Caco-2 (cell line): ENCODE data around the gene CTR9. TPM values are rescaled to one million over a fixed set of nuclear protein-coding genes. Genes with fewer than 3 reads are reported as not detected.

Experiments
- BruUV-seq: library from RNA; stranded (reverse); fragments of 400-500 nt; replicated peaks from 2 replicates; lab custom pipeline; 2021; lab: Mats Ljungman, UMichigan
- CTCF ChIA-PET: fragments of 300-600 bp; sonication (Branson Sonifier 250); formaldehyde crosslinking; loops from one replicate; lab custom pipeline; 2022; ENCODE audit warnings: antibody characterized with exemption; lab: Charles Lee
- POLR2A ChIA-PET: fragments of 300-600 bp; sonication (Branson Sonifier 250); formaldehyde crosslinking; loops from one replicate; lab custom pipeline; 2022; ENCODE audit warnings: antibody characterized with exemption; lab: Charles Lee
- DNase-seq, 2 experiments: peaks; one replicate each; pipeline versions ENCODE4 v3.0.0 to v3.0.0-alpha.2; 2020 to 2022
- H3K27me3 ChIP-seq: replicated peaks from 2 replicates; pipeline ENCODE4 v1.6.0; 2011; ENCODE audit warnings: low read length; ENCODE audit not compliant: control insufficient read depth, insufficient read depth
- H3K36me3 ChIP-seq: 2 replicates; pipeline ENCODE4 v1.5.1; 2011; ENCODE audit warnings: low read length; ENCODE audit not compliant: control insufficient read depth, insufficient read depth
- H3K4me1 ChIP-seq: fragments of 250-450 bp; sonication (Bioruptor Pico); 2 replicates; pipeline ENCODE4 v1.5.1; 2020; ENCODE audit warnings: mild to moderate bottlenecking
- H3K4me3 ChIP-seq: 2 replicates; pipeline ENCODE4 v1.5.1; 2011; ENCODE audit warnings: low read depth, mild to moderate bottlenecking, control low read depth, low read length
- H3K9me3 ChIP-seq: fragments of 250-450 bp; sonication (Bioruptor Pico); 2 replicates; pipeline ENCODE4 v1.5.1; 2020; ENCODE audit warnings: mild to moderate bottlenecking, moderate library complexity
- H3K27ac Mint-ChIP-seq: one replicate; pipeline ENCODE4 v1.8.0; 2022; ENCODE audit warnings: mixed read lengths; ENCODE audit not compliant: unreplicated experiment
- H3K27me3 Mint-ChIP-seq: one replicate; pipeline ENCODE4 v1.8.0; 2022; ENCODE audit warnings: mixed read lengths; ENCODE audit not compliant: insufficient read depth, unreplicated experiment
- H3K36me3 Mint-ChIP-seq: one replicate; pipeline ENCODE4 v1.8.0; 2022; ENCODE audit warnings: mild to moderate bottlenecking, mixed read lengths; ENCODE audit not compliant: insufficient read depth, unreplicated experiment
- H3K4me1 Mint-ChIP-seq: one replicate; pipeline ENCODE4 v1.8.0; 2022; ENCODE audit warnings: low read depth, mixed read lengths; ENCODE audit not compliant: unreplicated experiment
- H3K4me3 Mint-ChIP-seq: one replicate; pipeline ENCODE4 v1.8.0; 2022; ENCODE audit warnings: mild to moderate bottlenecking, moderate library complexity, mixed read lengths; ENCODE audit not compliant: unreplicated experiment
- H3K9me3 Mint-ChIP-seq: one replicate; pipeline ENCODE4 v1.8.0; 2022; ENCODE audit warnings: mixed read lengths; ENCODE audit not compliant: unreplicated experiment
- intact Hi-C: fragments of 100-400 bp; cut with micrococcal nuclease; formaldehyde crosslinking; loops from one replicate; pipeline ENCODE4 v1.10.0; 2022; ENCODE audit not compliant: unreplicated experiment
- total RNA-seq: library from RNA; stranded (reverse); gene quantifications from 2 replicates; pipeline ENCODE4 v1.2.3, GENCODE V29; 2022
- TF ChIP-seq, protein P1 (sequence below), 2 experiments: fragments of 200-600 bp in 1 of 2; IDR thresholded peaks; 1 replicate in 1 of 2; 2 replicates in 1 of 2; pipeline versions ENCODE4 v1.5.1 to v1.8.0; 2011 to 2022; ENCODE audit warnings: antibody characterized with exemption in 1 of 2, control low read depth in 1 of 2, inconsistent platforms in 1 of 2, low read depth in 1 of 2, low read length in 1 of 2, mild to moderate bottlenecking in 1 of 2, moderate library complexity in 1 of 2; ENCODE audit not compliant: insufficient read depth in 1 of 2, severe bottlenecking in 1 of 2, unreplicated experiment in 1 of 2

Gene CTR9
- total RNA-seq, 1 experiment from 2014 or later, result 54.0 TPM

DNA sequence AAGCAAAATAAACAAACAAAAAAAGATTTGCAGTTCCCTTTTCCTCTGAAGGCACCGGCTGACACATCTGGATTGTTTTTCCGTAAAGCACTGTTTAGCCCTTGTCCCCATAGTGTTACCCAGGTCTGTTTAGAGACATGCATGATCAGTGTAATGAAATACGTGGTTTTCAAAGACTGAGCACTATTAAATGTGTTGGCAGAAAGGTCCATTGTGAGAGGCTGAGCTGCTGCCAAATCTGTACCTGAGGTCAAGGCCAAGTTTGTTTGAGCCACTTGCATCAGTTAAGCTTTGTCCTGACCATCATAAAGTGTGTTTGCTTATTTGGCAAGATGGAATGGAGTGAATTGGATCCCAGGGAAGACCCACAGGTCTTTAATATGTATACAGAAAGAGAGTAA is 26.3 kb downstream of the CTR9 start:
- intact Hi-C loops, result no loop called here
- Mint-ChIP-seq H3K27me3 (no peaks in the 10 kb centered on the region), H3K4me3 (no peak overlapping the region), H3K4me1 (no peaks in the 10 kb centered on the region), H3K36me3 (peaks cover 59% of the 10 kb centered on the region), H3K27ac (no peak overlapping the region), H3K9me3 (no peaks in the 10 kb centered on the region)
- ChIA-PET POLR2A (no interaction called here), CTCF (no interaction called here)
- H3K4me3 ChIP-seq, result no peak overlapping the region
- H3K9me3 ChIP-seq, result no peaks in the 10 kb centered on the region
- no peaks in the 10 kb centered on the region; the same call in 1 of the 2 replicates for H3K36me3 ChIP-seq
- BruUV-seq, result no TSS peak
- TF ChIP-seq, protein P1, sequence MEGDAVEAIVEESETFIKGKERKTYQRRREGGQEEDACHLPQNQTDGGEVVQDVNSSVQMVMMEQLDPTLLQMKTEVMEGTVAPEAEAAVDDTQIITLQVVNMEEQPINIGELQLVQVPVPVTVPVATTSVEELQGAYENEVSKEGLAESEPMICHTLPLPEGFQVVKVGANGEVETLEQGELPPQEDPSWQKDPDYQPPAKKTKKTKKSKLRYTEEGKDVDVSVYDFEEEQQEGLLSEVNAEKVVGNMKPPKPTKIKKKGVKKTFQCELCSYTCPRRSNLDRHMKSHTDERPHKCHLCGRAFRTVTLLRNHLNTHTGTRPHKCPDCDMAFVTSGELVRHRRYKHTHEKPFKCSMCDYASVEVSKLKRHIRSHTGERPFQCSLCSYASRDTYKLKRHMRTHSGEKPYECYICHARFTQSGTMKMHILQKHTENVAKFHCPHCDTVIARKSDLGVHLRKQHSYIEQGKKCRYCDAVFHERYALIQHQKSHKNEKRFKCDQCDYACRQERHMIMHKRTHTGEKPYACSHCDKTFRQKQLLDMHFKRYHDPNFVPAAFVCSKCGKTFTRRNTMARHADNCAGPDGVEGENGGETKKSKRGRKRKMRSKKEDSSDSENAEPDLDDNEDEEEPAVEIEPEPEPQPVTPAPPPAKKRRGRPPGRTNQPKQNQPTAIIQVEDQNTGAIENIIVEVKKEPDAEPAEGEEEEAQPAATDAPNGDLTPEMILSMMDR (IDR thresholded peaks at IDR 0.05; ENCODE audit: insufficient read depth in 1 of 2, low read depth in 1 of 2, low read length in 1 of 2, severe bottlenecking in 1 of 2, unreplicated experiment in 1 of 2), result no peak
- no peak for DNase-seq
- H3K4me1 ChIP-seq, result no peaks in the 10 kb centered on the region
- no peaks in the 10 kb centered on the region for H3K27me3 ChIP-seq

DNA sequence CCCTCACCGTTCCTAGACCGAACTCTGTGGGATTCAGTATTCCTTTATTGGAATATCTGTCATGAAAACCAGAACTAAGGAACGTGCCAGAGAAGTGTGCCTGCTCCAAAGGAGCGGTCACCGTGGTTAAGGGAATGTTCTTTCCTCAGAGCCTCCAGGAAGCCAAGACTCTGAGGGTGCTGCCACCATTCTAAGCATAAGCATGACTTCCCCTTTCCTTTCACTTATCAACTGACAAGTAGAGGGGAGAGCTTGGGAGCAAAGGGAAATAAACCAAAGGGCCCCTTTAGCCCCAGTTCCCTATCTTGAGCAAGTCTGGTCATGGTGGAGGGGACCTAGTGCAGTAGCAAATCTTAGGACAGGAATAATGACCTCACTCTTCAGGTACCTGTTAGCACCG is 26.8 kb downstream of the CTR9 start:
- Histone ChIP-seq H3K4me3 (no peak overlapping the region), H3K9me3 (no peaks in the 10 kb centered on the region), H3K4me1 (no peaks in the 10 kb centered on the region), H3K36me3 (no peaks in the 10 kb centered on the region; the same call in 1 of the 2 replicates), H3K27me3 (no peaks in the 10 kb centered on the region)
- H3K27me3 Mint-ChIP-seq, result no peaks in the 10 kb centered on the region
- ChIA-PET CTCF (no interaction called here), POLR2A (no interaction called here)
- no peaks in the 10 kb centered on the region for H3K4me1 Mint-ChIP-seq
- H3K9me3 Mint-ChIP-seq, result no peaks in the 10 kb centered on the region
- BruUV-seq, result no TSS peak
- no peak overlapping the region for H3K4me3 Mint-ChIP-seq
- no peak for DNase-seq
- H3K36me3 Mint-ChIP-seq, result peaks cover 55% of the 10 kb centered on the region
- TF ChIP-seq, protein P1 (IDR thresholded peaks at IDR 0.05; ENCODE audit: insufficient read depth in 1 of 2, low read depth in 1 of 2, low read length in 1 of 2, severe bottlenecking in 1 of 2, unreplicated experiment in 1 of 2), result no peak
- intact Hi-C loops, result no loop called here
- no peak overlapping the region for H3K27ac Mint-ChIP-seq

DNA sequence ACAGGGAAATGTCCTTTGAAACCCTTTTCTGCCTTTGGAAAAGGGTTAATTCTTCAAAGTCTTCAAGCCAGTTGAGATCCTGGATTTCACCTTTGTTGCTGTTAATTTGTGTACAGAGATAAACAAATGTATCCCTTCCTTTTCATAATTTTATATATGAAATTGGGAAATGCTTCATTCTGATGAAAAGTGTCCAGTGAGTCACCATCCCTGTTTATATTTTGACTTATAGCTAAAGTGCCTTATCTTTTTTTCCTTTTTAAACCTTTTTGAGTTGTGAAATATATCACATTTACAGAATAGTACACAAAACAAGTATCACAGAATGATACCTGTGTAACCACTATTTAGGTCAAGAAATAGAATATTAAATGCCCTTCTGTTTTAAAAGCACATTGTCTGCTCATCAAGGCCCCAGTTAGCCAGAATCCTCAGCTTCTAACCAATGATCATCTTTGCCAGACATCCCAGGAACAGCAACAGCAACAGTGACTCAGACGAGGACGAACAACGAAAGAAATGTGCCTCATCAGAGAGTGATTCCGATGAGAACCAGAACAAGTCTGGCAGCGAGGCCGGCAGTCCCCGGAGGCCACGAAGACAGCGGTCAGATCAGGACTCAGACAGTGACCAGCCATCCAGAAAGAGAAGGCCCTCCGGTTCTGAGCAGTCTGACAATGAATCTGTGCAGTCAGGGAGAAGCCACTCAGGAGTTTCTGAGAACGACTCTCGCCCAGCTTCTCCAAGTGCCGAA is 27.3 kb downstream of the CTR9 start:
- no peak overlapping the region for H3K27ac Mint-ChIP-seq
- H3K9me3 Mint-ChIP-seq, result no peaks in the 10 kb centered on the region
- peaks cover 49% of the 10 kb centered on the region for H3K36me3 Mint-ChIP-seq
- H3K27me3 Mint-ChIP-seq, result no peaks in the 10 kb centered on the region
- no peak overlapping the region for H3K4me3 Mint-ChIP-seq
- ChIA-PET POLR2A (no interaction called here), CTCF (no interaction called here)
- Histone ChIP-seq H3K4me1 (no peaks in the 10 kb centered on the region), H3K27me3 (no peaks in the 10 kb centered on the region), H3K9me3 (no peaks in the 10 kb centered on the region), H3K36me3 (no peaks in the 10 kb centered on the region; the same call in 1 of the 2 replicates), H3K4me3 (no peak overlapping the region)
- TF ChIP-seq, protein P1 (IDR thresholded peaks at IDR 0.05; ENCODE audit: insufficient read depth in 1 of 2, low read depth in 1 of 2, low read length in 1 of 2, severe bottlenecking in 1 of 2, unreplicated experiment in 1 of 2), result no peak
- no peak for DNase-seq
- no peaks in the 10 kb centered on the region for H3K4me1 Mint-ChIP-seq
- no TSS peak for BruUV-seq
- intact Hi-C loops, result no loop called here
